ENCODE data around the gene PAFAH1B2.
"Not testable (repeated sequence)": the region's sequence is repeated elsewhere in the genome, so short reads cannot be mapped to it uniquely, and the experiment has no call there.

The PAFAH1B2 gene

GRCh38 chr11:117180020-117180419 is 35.9 kb downstream of the PAFAH1B2 start:
- Histone ChIP-seq H3K36me3 (ENCODE audit: control insufficient read depth, insufficient read depth, low read length) (peaks cover 14% of the 10 kb centered on the region), H3K27me3 (ENCODE audit: control insufficient read depth, insufficient read depth, low read length) (no peaks in the 10 kb centered on the region), H3K9ac (ENCODE audit: low read length) (no peak overlapping the region), H3K4me1 (ENCODE audit: control insufficient read depth, insufficient read depth, low read length) (peaks cover 23% of the 10 kb centered on the region), H3K27ac (ENCODE audit: low read depth, low read length) (peak overlapping the region; percentile 94), H3K4me3 (ENCODE audit: low read length) (peak overlapping the region; percentile 92)

DNA sequence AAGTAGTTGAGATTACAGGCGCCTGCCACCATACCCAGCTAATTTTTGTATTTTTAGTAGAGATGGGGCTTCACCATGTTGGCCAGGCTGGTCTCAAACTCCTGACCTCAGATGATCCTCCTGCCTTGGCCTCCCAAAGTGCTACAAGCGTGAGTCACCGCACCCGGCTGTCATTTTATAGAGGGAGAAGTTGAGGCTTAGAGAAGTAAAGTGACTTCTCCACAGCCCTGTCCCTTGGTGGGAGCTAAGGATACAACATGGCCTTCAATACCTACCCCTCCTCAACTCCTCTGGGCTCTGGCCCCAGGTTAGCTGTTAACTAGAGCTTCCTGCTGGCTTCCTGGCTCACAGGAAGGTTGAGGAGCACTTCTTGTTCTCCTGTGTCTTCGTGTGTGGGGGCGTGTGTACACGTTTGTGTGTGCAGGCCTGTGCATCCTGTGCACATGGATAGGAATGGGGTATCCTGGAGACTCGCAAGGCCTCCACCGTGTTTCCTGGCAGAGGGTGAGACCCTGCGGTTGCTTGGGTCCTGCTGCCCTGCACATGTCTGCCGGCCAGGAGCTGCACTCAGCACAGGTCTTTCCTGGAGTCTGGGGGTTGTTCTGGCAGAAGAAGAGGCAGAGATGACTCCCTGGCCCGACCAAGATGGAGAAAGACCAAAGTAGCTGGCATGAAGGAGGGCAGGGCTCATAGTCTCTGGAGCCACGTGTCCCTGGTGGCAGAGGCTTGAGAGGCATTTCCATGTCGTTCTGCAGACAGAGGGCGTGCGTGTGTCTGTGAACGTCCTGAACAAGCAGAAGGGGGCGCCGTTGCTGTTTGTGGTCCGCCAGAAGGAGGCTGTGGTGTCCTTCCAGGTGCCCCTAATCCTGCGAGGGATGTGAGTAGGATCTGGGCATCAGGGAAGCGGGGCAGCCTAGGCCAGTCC is 36.8 kb downstream of the PAFAH1B2 start:
- Histone ChIP-seq H3K9ac (ENCODE audit: low read length) (no peak overlapping the region), H3K4me3 (ENCODE audit: low read length) (peak overlapping the region; percentile 55), H3K36me3 (ENCODE audit: control insufficient read depth, insufficient read depth, low read length) (peaks cover 16% of the 10 kb centered on the region), H3K27ac (ENCODE audit: low read depth, low read length) (no peak overlapping the region), H3K4me1 (ENCODE audit: control insufficient read depth, insufficient read depth, low read length) (peaks cover 23% of the 10 kb centered on the region), H3K27me3 (ENCODE audit: control insufficient read depth, insufficient read depth, low read length) (no peaks in the 10 kb centered on the region)

DNA sequence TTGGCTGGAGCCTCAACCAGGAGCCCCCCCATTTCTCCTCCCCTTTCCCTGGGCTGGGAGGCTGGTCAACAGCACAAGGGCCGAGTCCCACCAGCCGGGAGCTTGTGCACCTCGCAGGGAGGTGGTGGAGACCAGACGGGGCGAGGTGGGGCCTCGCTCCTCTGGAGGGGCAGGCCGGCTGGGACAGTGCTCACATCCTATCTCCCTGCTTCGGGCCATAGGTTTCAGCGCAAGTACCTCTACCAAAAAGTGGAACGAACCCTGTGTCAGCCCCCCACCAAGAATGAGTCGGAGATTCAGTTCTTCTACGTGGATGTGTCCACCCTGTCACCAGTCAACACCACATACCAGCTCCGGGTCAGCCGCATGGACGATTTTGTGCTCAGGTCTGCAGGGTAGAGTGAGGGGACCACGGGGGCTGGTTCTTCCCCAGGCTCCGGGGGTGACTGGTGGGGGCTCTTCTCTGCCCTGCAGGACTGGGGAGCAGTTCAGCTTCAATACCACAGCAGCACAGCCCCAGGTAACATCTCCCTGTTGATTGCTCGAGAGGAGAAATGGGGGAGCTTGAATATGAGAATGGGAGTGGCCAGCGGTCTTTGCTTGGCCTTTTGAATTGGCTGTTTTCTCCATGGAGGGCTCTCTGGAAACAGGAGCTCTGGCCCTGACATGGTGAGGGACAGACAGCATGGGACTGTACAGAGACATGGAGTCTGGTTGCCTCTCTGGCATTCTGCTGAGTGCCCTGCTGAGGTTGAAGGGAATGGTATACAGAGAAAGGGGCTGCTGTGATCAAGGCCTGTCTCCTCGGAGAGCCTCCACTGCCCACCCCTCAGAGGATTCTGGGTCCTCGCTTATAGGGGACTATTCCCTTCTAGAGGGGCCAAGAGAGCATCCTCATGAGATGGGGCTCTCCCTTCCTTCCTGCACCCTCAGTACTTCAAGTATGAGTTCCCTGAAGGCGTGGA is 37.8 kb downstream of the PAFAH1B2 start:
- no peak overlapping the region for H3K27ac ChIP-seq (ENCODE audit: low read depth, low read length)
- peaks cover 19% of the 10 kb centered on the region for H3K36me3 ChIP-seq (ENCODE audit: control insufficient read depth, insufficient read depth, low read length)
- no peak overlapping the region for H3K9ac ChIP-seq (ENCODE audit: low read length)
- no peaks in the 10 kb centered on the region for H3K27me3 ChIP-seq (ENCODE audit: control insufficient read depth, insufficient read depth, low read length)
- no peak overlapping the region for H3K4me3 ChIP-seq (ENCODE audit: low read length)
- H3K4me1 ChIP-seq (ENCODE audit: control insufficient read depth, insufficient read depth, low read length) = peaks cover 23% of the 10 kb centered on the region

DNA sequence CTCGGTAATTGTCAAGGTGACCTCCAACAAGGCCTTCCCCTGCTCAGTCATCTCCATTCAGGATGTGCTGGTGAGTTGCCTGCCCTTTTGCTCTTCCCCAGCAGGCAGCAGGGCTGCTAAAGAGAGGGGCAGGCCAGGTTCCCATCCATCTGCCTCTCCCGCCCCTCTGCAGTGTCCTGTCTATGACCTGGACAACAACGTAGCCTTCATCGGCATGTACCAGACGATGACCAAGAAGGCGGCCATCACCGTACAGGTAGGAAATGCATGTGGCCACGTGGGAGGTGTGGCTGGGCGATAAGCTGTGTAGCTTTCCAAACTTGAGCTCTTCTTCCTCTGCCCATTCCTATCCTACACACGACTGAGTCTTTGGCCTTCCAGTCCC is 38.5 kb downstream of the PAFAH1B2 start:
- Histone ChIP-seq H3K9ac (ENCODE audit: low read length) (no peak overlapping the region), H3K36me3 (ENCODE audit: control insufficient read depth, insufficient read depth, low read length) (peaks cover 26% of the 10 kb centered on the region), H3K4me1 (ENCODE audit: control insufficient read depth, insufficient read depth, low read length) (peaks cover 23% of the 10 kb centered on the region)

DNA sequence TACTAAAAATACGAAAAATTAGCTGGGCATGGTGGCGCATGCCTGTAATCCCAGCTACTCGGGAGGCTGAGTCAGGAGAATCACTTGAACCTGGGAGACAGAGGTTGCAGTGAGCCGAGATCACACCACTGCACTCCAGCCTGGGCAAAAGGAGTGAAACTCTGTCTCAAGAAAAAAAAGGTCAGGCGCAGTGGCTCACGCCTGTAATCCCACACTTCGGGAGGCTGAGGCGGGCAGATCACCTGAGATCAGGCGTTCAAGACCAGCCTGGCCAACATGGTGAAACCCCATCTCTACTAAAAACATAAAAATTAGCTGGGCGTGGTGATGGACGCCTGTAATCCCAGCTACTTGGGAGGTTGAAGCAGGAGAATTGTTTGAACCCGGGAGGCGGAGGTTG is 39.1 kb downstream of the PAFAH1B2 start:
- H3K27ac ChIP-seq (ENCODE audit: low read depth, low read length); H3K9ac ChIP-seq (ENCODE audit: low read length); H3K27me3 ChIP-seq (ENCODE audit: control insufficient read depth, insufficient read depth, low read length); H3K4me3 ChIP-seq (ENCODE audit: low read length): not testable (repeated sequence)
- H3K36me3 ChIP-seq (ENCODE audit: control insufficient read depth, insufficient read depth, low read length) = peaks cover 27% of the 10 kb centered on the region
- peaks cover 20% of the 10 kb centered on the region for H3K4me1 ChIP-seq (ENCODE audit: control insufficient read depth, insufficient read depth, low read length)

More for the DNA sequence above, 38.5 kb downstream of the PAFAH1B2 start:
- no peak overlapping the region for H3K27ac ChIP-seq (ENCODE audit: low read depth, low read length)
- H3K4me3 ChIP-seq (ENCODE audit: low read length) = no peak overlapping the region
- H3K27me3 ChIP-seq (ENCODE audit: control insufficient read depth, insufficient read depth, low read length) = no peaks in the 10 kb centered on the region

- peaks cover 18% of the 10 kb centered on the region for H3K4me1 ChIP-seq (ENCODE audit: control insufficient read depth, insufficient read depth, low read length)
These were observed 39.8 kb downstream of the PAFAH1B2 start for GRCh38 chr11:117183724-117184349.

GRCh38 chr11:117185736-117186430 is 41.8 kb downstream of the PAFAH1B2 start:
- Histone ChIP-seq H3K27ac (ENCODE audit: low read depth, low read length) (no peak overlapping the region), H3K27me3 (ENCODE audit: control insufficient read depth, insufficient read depth, low read length) (no peaks in the 10 kb centered on the region), H3K9ac (ENCODE audit: low read length) (no peak overlapping the region), H3K4me1 (ENCODE audit: control insufficient read depth, insufficient read depth, low read length) (peaks cover 5% of the 10 kb centered on the region), H3K4me3 (ENCODE audit: low read length) (no peak overlapping the region), H3K36me3 (ENCODE audit: control insufficient read depth, insufficient read depth, low read length) (peaks cover 42% of the 10 kb centered on the region)

More at GRCh38 chr11:117183724-117184349, 39.8 kb downstream of the PAFAH1B2 start:
- Histone ChIP-seq H3K27ac (ENCODE audit: low read depth, low read length) (no peak overlapping the region), H3K9ac (ENCODE audit: low read length) (no peak overlapping the region), H3K27me3 (ENCODE audit: control insufficient read depth, insufficient read depth, low read length) (no peaks in the 10 kb centered on the region), H3K36me3 (ENCODE audit: control insufficient read depth, insufficient read depth, low read length) (peaks cover 31% of the 10 kb centered on the region), H3K4me3 (ENCODE audit: low read length) (no peak overlapping the region)

DNA sequence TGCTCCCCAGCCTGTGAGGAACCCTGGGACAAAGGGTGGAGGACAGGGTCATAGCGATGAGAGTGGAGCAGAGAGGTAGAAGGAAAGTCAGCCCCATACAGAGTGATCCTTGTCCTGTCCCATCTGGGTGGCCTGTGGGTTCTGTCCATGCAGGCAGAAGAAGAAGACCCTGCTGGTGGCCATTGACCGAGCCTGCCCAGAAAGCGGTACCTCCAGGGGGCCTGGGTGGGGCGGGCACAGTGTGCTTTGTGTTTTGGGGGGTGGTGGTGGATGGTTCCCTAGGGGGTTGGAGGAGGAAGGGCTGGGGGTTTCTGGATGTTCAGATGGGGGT is 42.3 kb downstream of the PAFAH1B2 start:
- Histone ChIP-seq H3K4me1 (ENCODE audit: control insufficient read depth, insufficient read depth, low read length) (peaks cover 2% of the 10 kb centered on the region), H3K4me3 (ENCODE audit: low read length) (no peak overlapping the region), H3K27me3 (ENCODE audit: control insufficient read depth, insufficient read depth, low read length) (no peaks in the 10 kb centered on the region), H3K9ac (ENCODE audit: low read length) (no peak overlapping the region), H3K36me3 (ENCODE audit: control insufficient read depth, insufficient read depth, low read length) (peaks cover 42% of the 10 kb centered on the region), H3K27ac (ENCODE audit: low read depth, low read length) (no peak overlapping the region)

DNA sequence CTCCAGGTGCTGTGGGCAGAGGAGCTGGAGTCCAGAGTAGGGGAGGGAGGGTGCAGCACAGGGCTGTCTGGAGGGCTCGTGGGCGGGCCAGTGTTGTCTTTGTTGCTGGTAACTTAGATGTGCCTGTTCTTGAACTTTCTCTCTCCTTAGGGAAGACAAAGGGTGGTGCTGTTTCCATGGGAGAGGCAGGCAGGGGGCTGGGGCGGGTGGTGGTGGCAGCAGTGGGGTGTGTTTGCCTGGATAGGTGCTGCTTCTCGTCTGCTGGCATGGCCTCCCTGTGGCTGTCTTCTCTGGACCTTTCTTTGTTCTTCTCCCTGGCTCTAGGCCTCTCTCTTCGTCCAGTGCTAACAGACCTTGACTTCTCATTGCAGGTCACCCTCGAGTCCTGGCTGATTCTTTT is 42.9 kb downstream of the PAFAH1B2 start:
- H3K36me3 ChIP-seq (ENCODE audit: control insufficient read depth, insufficient read depth, low read length) = peaks cover 40% of the 10 kb centered on the region
- no peak overlapping the region for H3K9ac ChIP-seq (ENCODE audit: low read length)
- H3K27me3 ChIP-seq (ENCODE audit: control insufficient read depth, insufficient read depth, low read length) = no peaks in the 10 kb centered on the region
- H3K4me3 ChIP-seq (ENCODE audit: low read length) = no peak overlapping the region
- H3K27ac ChIP-seq (ENCODE audit: low read depth, low read length) = no peak overlapping the region
- no peaks in the 10 kb centered on the region for H3K4me1 ChIP-seq (ENCODE audit: control insufficient read depth, insufficient read depth, low read length)

DNA sequence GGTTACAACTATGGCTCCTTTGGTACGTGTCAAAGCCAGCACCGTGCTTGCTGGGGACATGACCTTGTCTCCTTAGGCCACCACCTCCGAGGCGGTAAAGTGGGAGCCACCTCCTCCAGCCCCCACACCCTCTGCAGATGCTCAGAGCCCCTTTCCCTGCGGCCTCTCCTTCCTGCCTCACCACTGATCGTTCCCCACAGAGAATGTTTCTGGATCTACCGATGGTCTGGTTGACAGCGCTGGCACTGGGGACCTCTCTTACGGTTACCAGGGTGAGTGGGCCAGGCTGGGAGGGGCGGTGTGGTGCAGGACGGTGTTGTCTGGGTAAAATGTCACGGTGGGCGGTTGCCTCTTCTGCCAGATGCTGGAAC is 43.3 kb downstream of the PAFAH1B2 start:
- H3K4me3 ChIP-seq (ENCODE audit: low read length) = no peak overlapping the region
- H3K4me1 ChIP-seq (ENCODE audit: control insufficient read depth, insufficient read depth, low read length) = no peaks in the 10 kb centered on the region
- no peaks in the 10 kb centered on the region for H3K27me3 ChIP-seq (ENCODE audit: control insufficient read depth, insufficient read depth, low read length)
- no peak overlapping the region for H3K9ac ChIP-seq (ENCODE audit: low read length)
- no peak overlapping the region for H3K27ac ChIP-seq (ENCODE audit: low read depth, low read length)
- peaks cover 36% of the 10 kb centered on the region for H3K36me3 ChIP-seq (ENCODE audit: control insufficient read depth, insufficient read depth, low read length)

DNA sequence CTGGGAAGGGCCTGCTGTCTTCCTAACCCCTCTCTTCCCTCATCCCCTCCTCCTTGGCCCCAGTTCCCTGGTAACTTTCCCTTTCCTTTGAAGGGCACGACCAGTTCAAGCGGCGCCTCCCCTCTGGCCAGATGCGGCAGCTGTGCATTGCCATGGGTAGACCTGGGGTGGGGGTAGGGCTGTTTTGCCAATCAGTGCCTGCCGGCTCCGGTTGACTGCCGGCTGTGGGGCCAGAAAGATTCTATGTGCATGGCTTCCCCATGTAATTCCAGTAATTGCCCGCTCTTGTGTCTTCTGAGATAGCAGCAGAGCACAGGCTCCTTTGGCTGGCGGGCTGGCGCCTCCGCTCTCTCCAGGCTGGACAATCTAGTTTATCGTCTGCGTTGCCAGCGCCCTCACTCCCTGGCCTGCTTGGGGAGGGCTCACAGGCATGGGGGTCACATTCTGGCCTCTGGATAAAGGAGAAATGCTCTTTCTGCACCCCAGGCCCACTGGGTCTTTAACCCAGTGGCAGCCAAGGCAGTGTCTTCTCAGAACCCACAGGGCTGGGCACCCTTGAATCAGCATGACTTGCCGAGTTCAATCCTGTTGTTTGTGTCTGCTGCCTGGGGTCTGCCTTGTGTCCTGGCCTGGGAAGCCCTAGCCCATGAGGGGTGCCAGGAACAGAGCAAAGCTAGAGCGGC is 43.9 kb downstream of the PAFAH1B2 start:
- Histone ChIP-seq H3K4me3 (ENCODE audit: low read length) (no peak overlapping the region), H3K27ac (ENCODE audit: low read depth, low read length) (no peak overlapping the region), H3K4me1 (ENCODE audit: control insufficient read depth, insufficient read depth, low read length) (no peaks in the 10 kb centered on the region), H3K36me3 (ENCODE audit: control insufficient read depth, insufficient read depth, low read length) (peaks cover 33% of the 10 kb centered on the region), H3K9ac (ENCODE audit: low read length) (no peak overlapping the region), H3K27me3 (ENCODE audit: control insufficient read depth, insufficient read depth, low read length) (no peaks in the 10 kb centered on the region)
